Common myeloid progenitor, CD34-positive (primary cell): ENCODE results near the gene METRN.
"Not testable (repeated sequence)": the region's sequence is repeated elsewhere in the genome, so short reads cannot be mapped to it uniquely, and the experiment has no call there.

Experiments used
- CTCF ChIA-PET: fragments of 350-600 bp; sonication (Branson Sonifier 250); formaldehyde crosslinking; loops from one replicate; lab custom pipeline; 2021; ENCODE audit warnings: antibody characterized with exemption; lab: Charles Lee
- POLR2A ChIA-PET: fragments of 350-600 bp; sonication (Branson Sonifier 250); formaldehyde crosslinking; loops from one replicate; lab custom pipeline; 2021; ENCODE audit warnings: antibody characterized with exemption; lab: Charles Lee
- DNase-seq, 3 donors: peaks; one replicate each; pipeline versions ENCODE4 v3.0.0 to v3.0.0-alpha.2; 2013
- H3K27ac ChIP-seq, 2 experiments: 1 replicate in 1 of 2; 2 replicates in 1 of 2; pipeline ENCODE4 v1.7.0; 2013; ENCODE audit warnings: inconsistent platforms in 2 of 2, low read length in 2 of 2, mild to moderate bottlenecking in 2 of 2, low read depth in 1 of 2, moderate library complexity in 1 of 2; ENCODE audit not compliant: severe bottlenecking in 2 of 2, insufficient read depth in 1 of 2, poor library complexity in 1 of 2
- H3K27me3 ChIP-seq, 5 experiments: replicated peaks in 2 of 5; 1 replicate in 3 of 5; 2 replicates in 2 of 5; pipeline versions ENCODE4 v1.6.1 to v1.7.0; 2013; ENCODE audit warnings: low read length in 4 of 5, mild to moderate bottlenecking in 2 of 5, moderate library complexity in 2 of 5, inconsistent platforms in 1 of 5; ENCODE audit not compliant: insufficient read depth in 5 of 5, control insufficient read depth in 4 of 5
- H3K36me3 ChIP-seq, 4 experiments: 1 replicate in 2 of 4; 2 replicates in 2 of 4; pipeline versions ENCODE4 v1.6.1 to v1.7.0; 2013; ENCODE audit warnings: low read length in 3 of 4, control low read depth in 1 of 4, mild to moderate bottlenecking in 1 of 4; ENCODE audit not compliant: control insufficient read depth in 4 of 4, insufficient read depth in 4 of 4
- H3K4me1 ChIP-seq, 4 experiments: 1 replicate in 3 of 4; 2 replicates in 1 of 4; pipeline versions ENCODE4 v1.6.1 to v1.7.1; 2013; ENCODE audit warnings: low read length in 3 of 4, mild to moderate bottlenecking in 3 of 4, control low read depth in 1 of 4, inconsistent platforms in 1 of 4, moderate library complexity in 1 of 4; ENCODE audit not compliant: control insufficient read depth in 4 of 4, insufficient read depth in 4 of 4; ENCODE audit errors: control extremely low read depth in 1 of 4
- H3K4me3 ChIP-seq, 7 experiments: 1 replicate in 4 of 7; 2 replicates in 3 of 7; pipeline versions ENCODE4 v1.5.1 to v1.7.0; 2013; ENCODE audit warnings: mild to moderate bottlenecking in 7 of 7, low read length in 6 of 7, moderate library complexity in 6 of 7, inconsistent platforms in 2 of 7, low read depth in 2 of 7, control low read depth in 1 of 7; ENCODE audit not compliant: insufficient read depth in 4 of 7, control insufficient read depth in 1 of 7; ENCODE audit errors: extremely low read depth in 1 of 7
- H3K9me3 ChIP-seq, 5 experiments: 1 replicate in 4 of 5; 2 replicates in 1 of 5; pipeline versions ENCODE4 v1.6.1 to v1.7.1; 2013; ENCODE audit warnings: low read length in 4 of 5, mild to moderate bottlenecking in 2 of 5, inconsistent platforms in 1 of 5, low read depth in 1 of 5, moderate library complexity in 1 of 5; ENCODE audit not compliant: control insufficient read depth in 4 of 5, insufficient read depth in 2 of 5; ENCODE audit errors: control extremely low read depth in 1 of 5
- WGBS: methylation state at CpG from one replicate; pipeline ENCODE4 v1.1.5; 2013; ENCODE audit not compliant: insufficient coverage; 5-methylcytosine and 5-hydroxymethylcytosine counted together

The METRN gene

GRCh38 chr16:684961-685696, 29.8 kb upstream of the METRN start:
- no peak overlapping the region for H3K27ac ChIP-seq
- WGBS: 98% methylated on average over 44 of the region's 61 CpGs
- no peak for DNase-seq
- peaks cover 0 to 49% (median 23%) of the 10 kb centered on the region in 4 experiments for H3K36me3 ChIP-seq
- POLR2A ChIA-PET: no interaction called here
- H3K27me3 ChIP-seq: no peaks in the 10 kb centered on the region
- no peaks in the 10 kb centered on the region for H3K9me3 ChIP-seq
- H3K4me3 ChIP-seq: peak overlapping the region in 2 of 7 experiments; percentile 77 to 81
- H3K4me1 ChIP-seq: peaks cover 0 to 60% (median 57%) of the 10 kb centered on the region in 4 experiments
- CTCF ChIA-PET: interaction anchor here (0.6 kb wide), 2 partner anchors 31 to 40 kb away, joined by 3 to 4 read pairs; no protein-coding TSS in a partner anchor

GRCh38 chr16:685967-686366, 29.0 kb upstream of the METRN start:
- ChIA-PET POLR2A (no interaction called here), CTCF (interaction anchor here (1.7 kb wide), 1 partner anchor 20 kb away, joined by 4 read pairs; no protein-coding TSS in a partner anchor)
- no peak overlapping the region for H3K27ac ChIP-seq
- H3K4me3 ChIP-seq: no peak overlapping the region
- WGBS: 88% methylated on average over 9 of the region's 10 CpGs
- no peak for DNase-seq
- peaks cover 0 to 49% (median 23%) of the 10 kb centered on the region in 4 experiments for H3K36me3 ChIP-seq
- peaks cover 0 to under 1% (median 0%) of the 10 kb centered on the region in 5 experiments for H3K27me3 ChIP-seq
- peaks cover 0 to 60% (median 53%) of the 10 kb centered on the region in 4 experiments for H3K4me1 ChIP-seq
- no peaks in the 10 kb centered on the region for H3K9me3 ChIP-seq

- Histone ChIP-seq H3K27ac (no peak overlapping the region), H3K36me3 (peaks cover 0 to 45% (median 23%) of the 10 kb centered on the region in 4 experiments), H3K4me1 (peaks cover 0 to 53% (median 46%) of the 10 kb centered on the region in 4 experiments), H3K9me3 (no peaks in the 10 kb centered on the region), H3K27me3 (peaks cover 0 to 6% (median 0%) of the 10 kb centered on the region in 5 experiments), H3K4me3 (no peak overlapping the region)
- 98% methylated on average over 50 of the region's 51 CpGs for WGBS
- POLR2A ChIA-PET: no interaction called here
- CTCF ChIA-PET: interaction anchor here (0.8 to 1.7 kb wide), 2 partner anchors 21 to 26 kb away, joined by 3 to 4 read pairs; no protein-coding TSS in a partner anchor
- DNase-seq: no peak
These were observed 28.3 kb upstream of the METRN start for GRCh38 chr16:686459-687260.

- H3K27ac ChIP-seq: no peak overlapping the region
- CTCF ChIA-PET: interaction anchor here (1.7 to 1.8 kb wide), 2 partner anchors 22 to 25 kb away, joined by 4 to 5 read pairs; no protein-coding TSS in a partner anchor
- peaks cover 0 to 45% (median 39%) of the 10 kb centered on the region in 4 experiments for H3K4me1 ChIP-seq
- over 99% methylated on average over 19 of the region's 19 CpGs for WGBS
- DNase-seq: no peak
- H3K4me3 ChIP-seq: no peak overlapping the region
- H3K27me3 ChIP-seq: peaks cover 0 to 14% (median 3%) of the 10 kb centered on the region in 5 experiments
- POLR2A ChIA-PET: no interaction called here
- H3K9me3 ChIP-seq: no peaks in the 10 kb centered on the region
- H3K36me3 ChIP-seq: peaks cover 0 to 37% (median 18%) of the 10 kb centered on the region in 4 experiments
These were observed 27.4 kb upstream of the METRN start for GRCh38 chr16:687499-687898.

- POLR2A ChIA-PET: interaction anchor here (1.3 kb wide), 2 partner anchors 13 to 40 kb away, joined by 3 to 4 read pairs; partner anchors contain the start of gene WDR90
- WGBS: 91% methylated on average over 23 of the region's 26 CpGs
- Histone ChIP-seq H3K36me3 (peaks cover 0 to 28% (median 14%) of the 10 kb centered on the region in 4 experiments), H3K4me1 (peaks cover 0 to 33% (median 32%) of the 10 kb centered on the region in 4 experiments), H3K9me3 (no peaks in the 10 kb centered on the region), H3K27ac (peak overlapping the region; percentile 66 to 91), H3K27me3 (peaks cover 2 to 32% (median 3%) of the 10 kb centered on the region in 5 experiments), H3K4me3 (peak overlapping the region; percentile 77 to 90 (median 83))
- CTCF ChIA-PET: interaction anchor here (0.6 to 1.8 kb wide), 9 partner anchors 8 to 35 kb away, joined by 3 to 7 read pairs (median 3); partner anchors contain the start of gene RHOT2
- no peak for DNase-seq
These were observed 25.6 kb upstream of the METRN start for GRCh38 chr16:689175-689897.

GRCh38 chr16:691242-691641, 23.7 kb upstream of the METRN start:
- Histone ChIP-seq H3K27me3 (peaks cover 3 to 51% (median 6%) of the 10 kb centered on the region in 5 experiments), H3K36me3 (peaks cover 0 to 18% (median 11%) of the 10 kb centered on the region in 4 experiments), H3K4me1 (peaks cover 0 to 39% (median 35%) of the 10 kb centered on the region in 4 experiments)
- DNase-seq, CTCF ChIA-PET, POLR2A ChIA-PET, H3K4me3 ChIP-seq, H3K9me3 ChIP-seq, H3K27ac ChIP-seq: not testable (repeated sequence)
- 90% methylated on average over 13 of the region's 16 CpGs for WGBS
